NCI-H2196 treated with DMSO at 0.1 percent for 48 hours (cell line): ENCODE measurements around the gene MMP17.

ENCODE experiments used
- DNase-seq: peaks from one replicate; lab custom pipeline; 2025; ENCODE audit not compliant: unreplicated experiment; lab: John Stamatoyannopoulos, UW

MMP17 gene

DNA sequence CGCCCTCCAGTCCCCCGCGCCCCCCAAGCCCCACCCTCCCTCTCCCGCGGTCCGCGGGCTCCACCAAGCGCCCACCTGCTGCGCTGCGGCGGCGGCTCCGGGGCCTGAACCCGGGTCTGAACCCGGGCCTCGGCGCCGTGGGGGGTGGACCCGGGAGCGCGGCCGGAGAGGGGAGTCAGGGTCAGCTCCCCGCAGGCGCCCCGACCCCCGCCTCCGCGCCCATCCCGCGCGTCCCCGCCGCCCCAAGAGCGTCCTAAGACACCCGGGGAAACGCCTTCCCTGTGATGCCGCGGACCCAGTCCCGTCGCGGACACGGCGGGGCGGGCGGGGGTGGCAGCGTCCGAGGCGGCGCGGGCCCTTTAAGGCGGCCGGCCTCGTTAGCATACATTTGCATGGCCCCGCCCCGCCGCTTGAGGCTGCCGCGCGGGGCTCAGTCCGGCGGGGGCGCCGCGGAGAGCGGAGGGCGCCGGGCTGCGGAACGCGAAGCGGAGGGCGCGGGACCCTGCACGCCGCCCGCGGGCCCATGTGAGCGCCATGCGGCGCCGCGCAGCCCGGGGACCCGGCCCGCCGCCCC, at the start of gene MMP17:
MMP17 (plus strand) TSS at position 433 of the 574 bp plus-strand sequence; CDS start at position 535, 102 bp downstream.
- no peak for DNase-seq

- DNase-seq, result no peak
Measured at GRCh38 chr12:131779027-131779426, 49.2 kb upstream of the MMP17 start.

DNA sequence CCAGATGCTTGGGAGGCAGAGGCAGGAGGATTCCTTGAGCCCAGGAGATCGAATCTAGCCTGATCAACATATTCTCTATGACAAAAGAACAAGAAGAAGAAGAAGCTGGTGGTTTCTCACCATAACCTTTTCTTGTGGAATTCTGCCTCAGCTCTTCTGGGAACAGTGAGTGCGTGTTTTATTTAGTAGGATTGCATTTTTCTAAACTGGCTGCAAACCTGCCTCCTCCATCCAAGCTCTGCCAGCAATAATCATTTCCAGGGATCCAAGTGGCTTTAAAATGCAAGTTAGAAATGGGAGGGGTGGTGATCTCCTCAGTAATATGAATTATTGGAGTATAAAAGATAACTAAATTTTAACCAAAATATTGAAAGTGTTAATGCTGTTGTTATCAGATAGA, 46.1 kb upstream of the MMP17 start:
- no peak for DNase-seq

DNA sequence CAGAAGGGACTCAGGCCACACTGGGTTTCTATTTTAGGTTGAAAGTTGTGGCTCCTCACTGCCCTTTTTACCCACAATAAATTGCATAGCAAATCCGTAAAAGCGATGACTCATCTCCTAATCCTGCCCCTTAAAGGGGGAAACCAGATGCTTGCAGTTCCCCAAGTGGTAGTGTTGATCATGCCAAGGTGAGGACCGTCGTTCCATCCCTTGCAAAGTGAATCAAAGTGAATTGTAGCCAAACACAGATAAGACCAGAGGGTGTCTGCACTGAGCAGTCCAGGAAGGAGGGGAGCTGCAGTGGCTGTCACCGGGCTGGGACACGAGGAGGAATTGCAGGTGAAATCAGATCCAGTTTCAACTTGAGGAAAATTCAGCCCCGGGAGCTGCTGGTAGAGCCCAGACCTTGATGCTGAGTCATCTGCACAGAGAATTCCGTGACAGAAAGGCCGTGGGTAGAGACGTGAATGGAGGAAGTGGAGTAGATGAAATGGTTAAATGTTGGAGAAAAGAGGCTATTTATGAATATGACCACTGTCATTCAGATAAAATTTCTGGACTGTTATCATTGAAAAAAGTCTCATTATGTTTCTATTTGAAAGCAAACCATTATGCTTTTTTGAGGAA, 44.2 kb upstream of the MMP17 start:
- DNase-seq, result no peak

GRCh38 chr12:131784909-131785762, 43.1 kb upstream of the MMP17 start:
- DNase-seq, result no peak

DNA sequence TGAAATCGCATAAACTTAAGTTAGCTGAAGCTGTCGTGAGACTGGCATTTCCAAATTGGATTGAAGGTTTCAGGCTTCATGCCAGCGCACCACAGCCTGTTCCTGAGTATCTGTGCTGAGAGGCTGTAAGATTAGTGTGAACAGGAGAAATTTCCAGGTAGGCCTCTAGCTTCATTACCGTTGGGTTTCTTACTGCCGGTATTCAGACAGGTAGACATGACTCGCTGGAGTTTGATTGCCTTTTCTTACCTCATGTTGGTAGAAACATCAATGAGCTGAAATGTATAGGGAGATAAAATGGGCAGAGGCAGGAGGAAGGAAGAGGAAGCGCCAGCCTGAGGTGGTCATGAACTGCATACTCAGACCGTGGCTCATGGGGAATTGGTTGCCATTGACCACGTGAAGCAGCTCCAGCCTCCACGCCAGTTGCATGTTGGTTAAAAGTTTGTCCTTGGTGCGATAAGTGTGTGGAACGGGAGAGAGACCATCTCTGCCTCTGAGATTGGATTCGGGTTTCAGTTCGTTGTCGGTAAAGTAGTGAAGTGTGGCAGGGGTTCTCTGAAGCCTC, 42.3 kb upstream of the MMP17 start:
- no peak for DNase-seq

- DNase-seq, result no peak
Measured at GRCh38 chr12:131786331-131786730, 41.9 kb upstream of the MMP17 start.

DNA sequence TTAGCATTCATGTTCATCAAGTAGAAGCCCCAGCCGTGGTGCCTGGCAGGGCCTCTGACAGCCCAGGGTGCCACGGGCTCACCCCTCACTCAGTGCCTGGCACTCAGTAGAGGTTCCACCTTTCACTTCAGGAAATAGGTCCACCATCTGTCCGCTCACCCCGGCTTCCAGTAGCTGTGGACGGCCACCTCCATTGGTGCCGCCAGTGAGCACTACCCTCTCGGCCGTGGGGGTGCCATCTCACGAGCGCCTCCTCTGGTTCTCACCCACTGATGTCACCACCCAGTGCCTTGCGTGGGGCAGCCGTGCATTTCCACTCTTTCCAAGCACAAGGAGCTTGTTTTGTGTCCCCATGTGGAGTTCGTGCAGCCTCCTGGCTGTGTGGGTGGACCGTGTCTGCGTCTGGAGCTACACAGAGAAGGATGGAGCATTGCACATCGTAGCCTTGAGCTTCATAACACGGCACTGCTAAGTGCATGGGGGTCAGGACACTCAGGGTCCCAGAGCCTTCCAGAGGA, 41.0 kb upstream of the MMP17 start:
- DNase-seq, result no peak

- no peak for DNase-seq
Measured at GRCh38 chr12:131788070-131788469, 40.1 kb upstream of the MMP17 start.

DNA sequence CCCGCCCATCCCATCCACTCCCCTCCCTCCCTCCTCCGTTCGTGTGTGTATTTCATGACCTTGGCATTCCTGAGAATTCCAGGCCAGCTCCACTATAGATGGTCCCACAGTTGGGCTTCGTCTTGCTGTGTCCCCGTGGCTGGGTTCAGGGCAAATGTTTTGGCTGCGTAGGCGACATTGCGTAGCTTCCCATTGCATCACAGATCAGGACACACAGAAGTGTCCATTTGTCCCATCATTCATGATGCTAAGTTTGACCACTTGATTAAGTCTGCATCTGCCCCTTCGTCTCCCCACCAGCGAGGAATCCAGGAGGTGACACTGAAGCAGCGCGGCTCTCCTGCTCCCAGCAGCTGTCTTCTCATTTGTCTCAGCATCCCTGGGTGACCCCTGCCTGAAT, 38.6 kb upstream of the MMP17 start:
- no peak for DNase-seq

GRCh38 chr12:131793243-131794022, 34.8 kb upstream of the MMP17 start:
- no peak for DNase-seq

DNA sequence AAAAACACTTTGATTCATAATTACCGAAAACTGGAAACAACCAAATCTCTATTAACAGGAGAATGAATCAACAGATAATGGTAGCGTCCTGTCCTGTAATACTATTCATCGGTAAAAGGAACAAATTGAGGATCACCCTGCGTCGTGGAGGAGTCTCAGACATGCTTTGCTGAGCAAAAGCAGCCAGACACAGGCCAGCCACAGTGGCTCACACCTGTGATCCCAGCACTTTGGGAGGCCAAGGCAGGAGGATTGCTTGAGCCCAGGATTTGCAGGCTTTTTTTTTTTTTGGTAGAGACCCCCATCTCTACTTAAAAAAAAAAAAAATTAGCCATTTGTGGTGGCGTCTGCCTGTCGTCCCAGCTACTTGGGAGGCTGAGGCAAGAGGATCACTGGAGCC, 34.1 kb upstream of the MMP17 start:
- DNase-seq, result no peak

GRCh38 chr12:131794573-131794972, 33.6 kb upstream of the MMP17 start:
- DNase-seq, result no peak

DNA sequence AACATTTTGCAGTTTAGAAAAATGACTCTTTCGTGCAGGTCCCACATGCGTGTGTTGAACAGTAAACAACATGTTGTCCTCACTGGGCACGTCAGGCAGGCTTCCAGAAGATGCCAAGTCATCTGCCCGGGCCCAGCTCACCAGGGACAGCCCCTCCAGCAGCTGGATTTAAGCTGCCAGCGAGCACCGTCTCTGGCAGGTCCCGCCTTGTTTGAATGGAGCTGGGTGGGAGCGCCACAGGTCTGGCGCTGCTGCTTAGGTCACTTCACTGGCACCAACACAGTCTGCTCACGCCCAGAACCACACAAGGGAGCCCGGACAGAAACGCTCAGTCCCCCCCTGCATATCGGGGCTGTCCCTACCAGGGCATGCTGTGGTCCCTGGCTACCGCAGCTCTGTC, 33.1 kb upstream of the MMP17 start:
- DNase-seq, result no peak

DNA sequence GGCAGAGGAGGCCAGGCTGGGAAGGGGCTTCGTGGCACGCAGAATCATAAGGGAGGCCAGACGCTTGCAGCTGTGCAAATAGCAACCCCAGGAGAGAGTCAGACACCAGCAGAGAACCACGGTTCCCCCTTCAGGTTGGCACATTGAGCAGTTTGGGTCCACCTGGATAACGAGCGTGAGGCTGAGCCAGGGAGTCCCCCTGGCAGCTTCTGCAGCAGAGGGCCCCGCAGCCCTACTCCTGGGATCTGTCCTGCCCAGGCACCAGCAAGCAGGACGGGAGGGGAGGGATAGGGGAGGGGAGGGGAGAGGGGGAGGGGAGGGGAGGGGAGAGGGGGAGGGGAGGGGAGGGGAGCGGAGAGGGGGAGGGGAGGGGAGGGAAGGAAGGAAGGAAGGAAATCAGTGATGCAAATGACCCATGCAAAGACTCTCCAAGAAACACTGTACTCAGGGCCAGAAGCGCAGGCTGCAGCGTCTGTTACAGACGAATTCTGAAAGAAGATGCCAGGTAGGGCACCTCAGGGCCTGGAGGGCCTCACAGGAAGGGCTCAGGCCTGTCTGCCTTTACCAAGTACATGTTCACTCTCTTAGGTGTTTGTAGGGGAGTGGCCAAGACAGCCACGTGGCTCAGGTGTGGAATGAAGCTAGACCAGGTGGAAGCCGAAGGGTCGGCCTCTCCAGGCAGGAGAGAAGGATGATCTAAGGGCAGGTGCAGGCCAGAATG, 32.3 kb upstream of the MMP17 start:
- DNase-seq, result no peak

GRCh38 chr12:131796411-131796736, 31.8 kb upstream of the MMP17 start:
- DNase-seq, result no peak

GRCh38 chr12:131796754-131797587, 31.2 kb upstream of the MMP17 start:
- no peak for DNase-seq

DNA sequence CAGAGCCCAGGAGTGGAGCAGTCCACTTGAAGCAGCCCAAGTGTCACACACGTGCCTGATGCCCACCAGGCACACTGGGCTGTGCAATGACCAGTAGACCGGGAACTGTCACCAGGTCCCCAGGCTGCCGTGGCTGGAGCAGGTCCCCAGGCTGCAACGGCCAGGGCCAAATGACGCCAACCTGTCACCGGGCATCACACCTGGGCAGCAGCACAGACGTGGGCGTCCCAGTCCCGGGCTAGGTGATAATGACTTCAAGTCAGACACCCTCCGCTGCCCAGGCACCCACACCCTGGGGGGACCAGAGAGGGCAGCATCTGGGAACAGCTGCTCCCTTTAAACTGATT, 30.6 kb upstream of the MMP17 start:
- DNase-seq, result no peak

DNA sequence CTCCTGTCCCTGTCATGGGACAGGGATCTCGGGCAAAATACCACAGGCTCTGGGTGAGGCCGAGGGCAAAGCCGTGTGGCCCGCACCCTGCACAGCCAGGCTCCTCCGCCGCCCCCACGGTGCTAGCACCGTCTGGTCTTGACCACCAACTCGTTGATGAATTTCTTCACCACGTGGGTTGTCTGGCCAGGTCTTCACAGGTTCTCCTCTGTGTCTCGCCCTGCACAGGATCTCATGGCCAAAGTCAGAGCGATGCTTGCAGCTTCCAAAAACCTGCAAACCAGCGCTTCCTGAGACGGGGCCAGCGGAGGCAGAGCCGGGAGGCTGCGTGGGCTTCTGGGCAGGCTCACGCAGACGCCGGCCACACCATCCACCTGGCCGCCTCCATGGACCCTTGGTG, 29.0 kb upstream of the MMP17 start:
- DNase-seq, result no peak
